Gastrocnemius medialis (tissue), 4 donors: ENCODE data around the gene TRAF4.

Experiments used
- CTCF ChIP-seq, 5 experiments: fragments of 450-650 bp in 3 of 5; fragments of 200-600 bp in 2 of 5; sonication (generic) in 2 of 5; IDR thresholded peaks in 4 of 5; conservative IDR thresholded peaks in 1 of 5; 1 replicate in 4 of 5; 2 replicates in 1 of 5; pipeline ENCODE4 v1.5.1; 2016 to 2019; ENCODE audit warnings: antibody characterized with exemption in 5 of 5, mild to moderate bottlenecking in 3 of 5, moderate library complexity in 3 of 5
- POLR2A ChIP-seq, 2 donors: fragments of 450-650 bp; IDR thresholded peaks; one replicate each; pipeline ENCODE4 v1.6.1; 2017; ENCODE audit warnings: antibody characterized with exemption in 2 of 2, mild to moderate bottlenecking in 2 of 2, moderate library complexity in 2 of 2

GRCh38 chr17:28796062-28796461 is 52.3 kb downstream of the TRAF4 start:
- TF ChIP-seq CTCF (IDR thresholded peaks at IDR 0.05 in 4 of 5, conservative IDR thresholded peaks at IDR 0.05 in 1 of 5) (no peak), POLR2A (IDR thresholded peaks at IDR 0.05) (no peak)
